Amniotic stem cell (primary cell): ENCODE data around the gene ACER3.
"Not testable (repeated sequence)": the region's sequence is repeated elsewhere in the genome, so short reads cannot be mapped to it uniquely, and the experiment has no call there.

Source experiments
- DNase-seq: peaks from one replicate; lab custom pipeline; 2025; lab: John Stamatoyannopoulos, UW

The ACER3 gene

DNA sequence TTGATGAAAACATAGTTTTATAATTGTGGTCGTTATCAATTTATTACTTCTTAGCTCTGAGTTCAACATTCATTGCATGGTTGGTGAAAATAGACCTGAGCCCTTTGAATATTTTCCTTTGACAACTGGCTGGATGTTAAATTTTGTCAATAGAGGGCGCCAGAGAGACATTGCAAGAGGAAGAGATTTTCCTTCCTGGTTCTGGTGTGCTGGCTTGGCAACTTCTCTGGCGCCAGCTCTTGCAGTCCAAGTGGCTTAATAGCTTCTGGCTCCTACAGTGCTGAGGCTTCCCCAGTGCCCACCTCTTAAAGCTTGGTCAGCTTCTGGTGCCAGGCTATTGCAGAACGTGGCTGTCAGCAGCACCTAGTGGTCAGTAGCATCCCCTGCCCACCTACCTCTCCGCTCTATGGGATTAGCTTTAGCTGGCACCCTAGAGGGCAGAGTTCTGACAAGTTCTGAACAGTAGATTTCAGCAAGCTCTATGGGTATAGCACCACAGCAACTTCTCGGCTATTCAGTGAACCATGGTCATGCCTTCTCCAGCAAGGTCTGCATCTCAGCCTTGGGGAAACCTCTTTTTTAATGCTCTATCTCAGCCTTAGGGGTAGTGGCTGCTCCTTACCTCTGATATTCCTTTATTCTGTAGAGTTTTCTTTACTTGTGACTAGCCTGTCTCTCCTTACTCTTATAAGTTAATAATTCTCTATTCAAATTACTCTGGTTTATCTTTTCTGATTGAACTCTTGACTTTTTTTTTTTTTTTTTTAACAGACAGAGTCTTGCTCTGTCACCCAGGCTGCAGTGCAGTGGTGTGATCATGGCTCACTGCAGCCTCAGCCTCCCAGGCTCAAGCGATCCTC lies 59.4 kb downstream of the ACER3 start:
- peak; percentile 86 for DNase-seq

DNA sequence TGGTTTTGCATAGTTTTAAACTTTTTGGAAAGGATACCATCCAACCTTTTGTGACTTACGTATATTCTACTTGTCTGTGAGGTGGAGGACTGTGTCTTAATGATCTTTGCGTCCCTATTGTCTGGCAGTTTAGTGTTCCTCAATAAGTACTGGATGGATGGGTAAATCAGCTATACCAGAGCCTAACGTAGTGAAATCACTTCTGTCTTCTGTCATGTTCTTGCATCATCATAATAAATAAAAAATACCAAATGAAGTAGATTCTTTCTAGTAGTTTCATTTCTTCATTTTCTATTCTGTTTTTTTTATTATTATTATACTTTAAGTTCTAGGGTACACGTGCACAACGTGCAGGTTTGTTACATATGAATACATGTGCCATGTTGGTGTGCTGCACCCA lies 66.4 kb downstream of the ACER3 start:
- DNase-seq = no peak

GRCh38 chr11:76935042-76935441 lies 74.3 kb downstream of the ACER3 start:
- DNase-seq = no peak

GRCh38 chr11:76939219-76939631 lies 78.5 kb downstream of the ACER3 start:
- DNase-seq = no peak

- DNase-seq = no peak
These were observed 83.5 kb downstream of the ACER3 start for GRCh38 chr11:76944225-76944624.

GRCh38 chr11:76946223-76946622 lies 85.5 kb downstream of the ACER3 start:
- DNase-seq = no peak

DNA sequence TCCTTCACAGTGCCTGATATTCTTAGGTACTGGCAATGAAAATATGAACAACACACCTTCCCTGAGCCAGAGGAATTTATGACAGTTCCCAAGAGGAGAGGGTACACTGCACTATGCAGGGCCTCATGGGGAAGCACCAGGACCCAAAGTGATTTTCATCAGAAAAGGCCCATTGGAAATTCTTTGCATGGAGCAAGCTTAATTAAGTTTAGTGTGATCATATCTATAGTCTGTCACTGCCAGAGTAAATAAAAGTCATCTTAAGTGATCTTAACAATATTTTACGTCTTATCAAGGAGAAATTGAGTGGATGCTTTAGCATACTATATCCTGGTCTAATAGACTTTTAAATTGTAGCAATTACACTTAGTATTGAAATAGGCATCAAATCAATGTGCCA lies 86.5 kb downstream of the ACER3 start:
- DNase-seq = no peak

GRCh38 chr11:76947800-76948199 lies 87.1 kb downstream of the ACER3 start:
- DNase-seq = no peak

DNA sequence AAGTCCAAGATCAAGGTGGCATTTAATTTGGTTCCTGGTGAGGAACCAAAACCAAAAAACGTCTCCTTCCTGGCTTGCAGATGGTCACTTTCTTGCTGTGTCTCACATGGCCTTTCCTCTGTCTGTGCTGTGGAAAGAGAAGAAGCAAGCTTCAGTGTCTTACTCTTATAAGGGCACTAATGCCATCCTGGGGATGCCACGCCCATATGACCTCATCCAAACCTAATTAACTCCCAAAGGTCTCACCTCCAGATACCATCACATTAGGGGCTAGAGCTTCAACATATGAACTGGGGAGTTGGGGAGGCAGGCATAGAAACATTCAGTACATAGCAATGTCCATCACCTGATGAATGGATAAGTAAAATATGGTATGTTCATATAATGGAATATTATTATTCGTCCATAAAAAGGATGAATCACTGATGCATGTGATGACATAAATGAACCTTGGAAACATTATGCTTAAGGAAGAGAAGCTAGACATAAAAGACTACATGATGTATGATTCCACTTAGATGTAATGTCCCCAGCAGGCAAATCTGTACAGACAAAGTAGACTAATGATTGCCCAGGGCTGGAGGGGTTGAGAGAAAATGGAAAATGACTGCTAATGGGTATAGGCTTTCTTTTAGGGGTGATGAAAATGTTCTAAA lies 94.9 kb downstream of the ACER3 start:
- DNase-seq = no peak

- no peak for DNase-seq
These were observed 102.1 kb downstream of the ACER3 start for GRCh38 chr11:76962583-76963416.

- DNase-seq = not testable (repeated sequence)
These were observed 102.9 kb downstream of the ACER3 start for GRCh38 chr11:76963417-76964168.

DNA sequence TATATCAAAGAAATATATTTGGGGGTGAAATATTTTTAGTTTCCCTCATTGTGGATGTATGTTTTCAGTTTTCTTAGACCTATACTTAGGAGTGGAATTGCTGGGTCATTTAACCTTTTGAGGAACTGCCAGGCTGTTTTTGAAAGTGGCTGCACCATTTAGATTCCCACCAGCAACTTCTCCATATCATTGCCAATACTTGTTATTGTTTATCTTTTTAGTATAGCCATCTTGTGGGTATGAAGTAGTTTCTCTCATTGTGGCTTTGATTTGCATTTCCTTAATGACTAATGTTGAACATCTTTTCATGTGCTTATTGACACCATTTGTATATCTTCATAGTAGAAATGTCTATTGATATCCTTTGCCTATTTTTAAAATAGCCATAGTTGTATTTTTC lies 111.3 kb downstream of the ACER3 start:
- DNase-seq = no peak

DNA sequence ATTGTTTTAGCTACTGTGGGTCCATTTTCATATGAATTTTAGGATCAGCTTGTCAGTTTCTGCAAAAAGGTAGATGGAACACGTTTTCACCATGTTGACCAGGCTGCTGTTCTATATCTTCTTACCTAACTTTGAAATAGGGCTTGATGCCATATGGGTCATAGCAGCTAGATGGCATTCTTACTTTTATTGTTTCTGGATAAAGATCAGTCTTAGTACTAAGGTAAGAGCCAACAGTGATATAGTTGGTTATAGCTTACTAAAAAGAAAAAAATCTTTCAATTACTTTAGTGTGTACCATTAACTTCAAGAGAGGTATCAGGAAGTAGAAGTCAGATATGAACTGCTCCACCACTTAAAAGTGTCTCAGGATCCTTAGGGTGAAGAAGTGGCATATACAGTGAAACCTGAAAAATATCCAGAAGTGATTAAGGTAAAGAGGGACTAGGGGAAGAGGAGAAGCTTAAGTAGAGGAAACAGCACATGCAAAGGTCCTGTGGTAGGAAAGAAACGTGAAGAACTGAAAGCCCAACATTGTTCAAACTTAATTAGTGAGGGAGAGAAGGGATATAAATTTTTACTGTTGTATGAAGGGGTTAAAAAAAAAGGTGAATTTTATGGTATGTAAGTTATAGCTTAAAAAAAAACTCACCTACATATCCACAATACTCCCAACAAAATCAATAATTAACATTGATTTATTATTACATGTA lies 113.6 kb downstream of the ACER3 start:
- DNase-seq = no peak

- DNase-seq = no peak
These were observed 114.8 kb downstream of the ACER3 start for GRCh38 chr11:76975513-76975912.

- DNase-seq = no peak
These were observed 117.1 kb downstream of the ACER3 start for GRCh38 chr11:76977791-76978190.

- no peak for DNase-seq
These were observed 117.5 kb downstream of the ACER3 start for GRCh38 chr11:76978239-76978638.

DNA sequence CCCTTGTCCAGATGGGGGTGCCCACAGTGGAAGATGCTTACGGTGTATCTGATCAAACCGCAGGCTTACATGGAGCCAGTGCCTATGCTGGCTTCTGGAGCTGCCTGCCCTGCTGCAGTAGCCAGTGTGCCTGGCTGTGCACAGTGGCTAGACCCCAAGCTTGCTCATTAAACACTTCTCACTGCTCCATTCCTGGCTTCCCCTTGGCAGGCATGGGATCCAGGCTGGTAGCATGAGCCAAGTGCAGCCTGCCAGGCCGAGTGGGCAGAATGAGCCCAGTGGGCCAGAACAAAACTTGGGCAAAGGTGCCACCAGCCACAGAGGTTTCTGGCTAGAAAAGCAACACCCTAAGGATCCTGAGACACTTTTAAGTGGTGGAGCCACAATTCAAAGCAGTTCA lies 118.1 kb downstream of the ACER3 start:
- DNase-seq = no peak

DNA sequence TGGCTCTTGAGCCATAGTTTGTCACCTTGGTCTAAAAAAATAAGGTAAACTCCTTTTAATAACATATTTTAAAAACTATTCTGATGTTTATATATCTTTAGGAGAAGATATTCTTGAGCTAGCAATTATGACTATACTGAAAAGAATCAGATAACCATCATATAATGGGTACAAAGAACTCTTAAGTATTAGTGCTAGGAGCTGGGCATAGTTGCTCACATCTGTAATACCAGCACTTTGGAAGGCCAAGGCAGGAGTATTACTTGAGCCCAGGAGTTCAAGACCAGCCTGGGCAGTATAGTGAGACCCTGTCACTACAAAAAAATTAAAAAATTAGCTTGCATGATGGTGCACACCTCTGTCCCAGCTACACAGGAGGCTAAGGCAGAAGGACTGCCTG lies 119.5 kb downstream of the ACER3 start:
- no peak for DNase-seq

- no peak for DNase-seq
These were observed 124.0 kb downstream of the ACER3 start for GRCh38 chr11:76984743-76985142.

GRCh38 chr11:76987203-76987602 lies 126.5 kb downstream of the ACER3 start:
- DNase-seq = no peak

DNA sequence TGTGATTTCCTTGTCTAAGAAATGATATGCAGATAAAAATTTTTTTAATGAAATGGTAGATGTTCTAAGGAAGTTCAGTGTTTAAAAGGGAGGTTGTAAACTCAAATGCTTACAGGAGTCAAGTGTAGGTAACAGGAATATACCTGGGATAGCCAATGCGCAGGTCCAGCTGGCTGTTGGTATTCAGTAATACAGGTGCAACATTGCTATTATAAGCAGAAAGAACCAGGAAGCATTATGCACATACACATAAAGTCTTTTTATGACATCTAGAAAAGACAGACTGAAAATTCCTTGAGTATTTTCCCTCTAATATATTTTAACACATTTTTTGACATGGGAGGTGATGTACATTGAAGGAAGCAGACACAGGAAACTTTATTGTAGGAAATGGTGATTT lies 129.9 kb downstream of the ACER3 start:
- no peak for DNase-seq
